Adrenal gland (tissue), 5 donors: ENCODE results near the gene FBXL19.

Experiments used
- POLR2A ChIP-seq, 2 donors: fragments of 450-650 bp; IDR thresholded peaks; one replicate each; pipeline ENCODE4 v1.6.1; 2017; ENCODE audit warnings: antibody characterized with exemption in 2 of 2, mild to moderate bottlenecking in 2 of 2, moderate library complexity in 1 of 2
- TF ChIP-seq, protein P1 (sequence below), 6 experiments: fragments of 450-650 bp in 4 of 6; fragments of 200-600 bp in 2 of 6; sonication (generic) in 1 of 6; IDR thresholded peaks; 1 replicate in 5 of 6; 2 replicates in 1 of 6; pipeline versions ENCODE4 v1.5.1 to v1.8.0; 2016 to 2021; ENCODE audit warnings: antibody characterized with exemption in 6 of 6, mild to moderate bottlenecking in 2 of 6, moderate library complexity in 1 of 6
- donor health status: DM: no; HTN: no; CAD: no.

DNA sequence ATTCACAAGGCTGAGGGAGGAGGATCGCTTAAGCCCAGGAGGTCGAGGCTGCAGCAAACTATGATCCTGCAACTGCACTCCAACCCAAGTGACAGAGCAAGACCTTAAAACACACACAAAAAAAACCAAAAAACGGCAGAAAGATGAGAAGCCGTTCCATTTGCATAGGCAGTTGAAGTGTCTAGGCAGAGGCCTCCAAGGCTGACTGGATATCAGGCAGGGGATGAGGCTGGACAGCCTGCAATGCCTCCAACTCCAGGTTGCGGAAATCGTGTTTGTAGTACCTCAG, 2.0 kb upstream of the FBXL19 start:
- TF ChIP-seq, protein P1, sequence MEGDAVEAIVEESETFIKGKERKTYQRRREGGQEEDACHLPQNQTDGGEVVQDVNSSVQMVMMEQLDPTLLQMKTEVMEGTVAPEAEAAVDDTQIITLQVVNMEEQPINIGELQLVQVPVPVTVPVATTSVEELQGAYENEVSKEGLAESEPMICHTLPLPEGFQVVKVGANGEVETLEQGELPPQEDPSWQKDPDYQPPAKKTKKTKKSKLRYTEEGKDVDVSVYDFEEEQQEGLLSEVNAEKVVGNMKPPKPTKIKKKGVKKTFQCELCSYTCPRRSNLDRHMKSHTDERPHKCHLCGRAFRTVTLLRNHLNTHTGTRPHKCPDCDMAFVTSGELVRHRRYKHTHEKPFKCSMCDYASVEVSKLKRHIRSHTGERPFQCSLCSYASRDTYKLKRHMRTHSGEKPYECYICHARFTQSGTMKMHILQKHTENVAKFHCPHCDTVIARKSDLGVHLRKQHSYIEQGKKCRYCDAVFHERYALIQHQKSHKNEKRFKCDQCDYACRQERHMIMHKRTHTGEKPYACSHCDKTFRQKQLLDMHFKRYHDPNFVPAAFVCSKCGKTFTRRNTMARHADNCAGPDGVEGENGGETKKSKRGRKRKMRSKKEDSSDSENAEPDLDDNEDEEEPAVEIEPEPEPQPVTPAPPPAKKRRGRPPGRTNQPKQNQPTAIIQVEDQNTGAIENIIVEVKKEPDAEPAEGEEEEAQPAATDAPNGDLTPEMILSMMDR (IDR thresholded peaks at IDR 0.05) = no peak
- TF ChIP-seq POLR2A (IDR thresholded peaks at IDR 0.05) = no peak
